B cell (primary cell): ENCODE measurements around the gene GPR156.

Experiments
- CTCF ChIP-seq: fragments of 200-600 bp; IDR thresholded peaks from one replicate; pipeline ENCODE4 v1.8.0; 2022; ENCODE audit warnings: antibody characterized with exemption, mild to moderate bottlenecking
- EZH2 ChIP-seq: IDR thresholded peaks from 2 replicates; pipeline ENCODE4 v1.6.1; 2012; ENCODE audit warnings: borderline replicate concordance, low read depth, mild to moderate bottlenecking, moderate library complexity, low read length; ENCODE audit not compliant: insufficient read depth, poor library complexity, severe bottlenecking

- TF ChIP-seq CTCF, result no peak
- TF ChIP-seq EZH2, result no peak
Measured at GRCh38 chr3:120156699-120157098, 128.3 kb downstream of the GPR156 start.
